ENCODE data around the gene GPR78. TPM values are rescaled to one million over a fixed set of nuclear protein-coding genes. Genes with fewer than 3 reads are reported as not detected.
A peak's percentile ranks its signal among the peaks of the same experiment; 100 is the strongest.
"Not testable (repeated sequence)": the region's sequence is repeated elsewhere in the genome, so short reads cannot be mapped to it uniquely, and the experiment has no call there.

The GPR78 gene
- total RNA-seq, 1 experiment from 2014 or later = not detected

DNA sequence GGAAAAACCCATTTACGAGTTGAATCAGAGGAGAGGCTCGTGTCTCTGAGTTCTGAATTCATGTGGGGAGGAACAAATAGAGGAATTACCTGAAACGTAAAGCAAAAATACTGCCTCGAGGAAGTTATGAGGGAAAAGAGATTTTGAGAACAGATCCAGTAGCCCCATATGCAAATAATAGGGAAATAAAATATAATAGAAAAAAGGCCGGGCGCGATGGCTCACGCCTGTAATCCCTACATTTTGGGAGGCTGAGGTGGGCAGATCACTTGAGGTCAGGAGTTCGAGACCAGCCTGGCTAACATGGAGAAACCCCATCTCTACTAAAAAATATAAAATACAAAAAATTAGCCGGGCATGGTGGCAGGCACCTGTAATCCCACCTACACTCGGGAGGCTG is 54.6 kb downstream of the GPR78 start:
- H3K27me3 ChIP-seq (ENCODE audit: control insufficient read depth, insufficient read depth, low read length); H3K36me3 ChIP-seq (ENCODE audit: control insufficient read depth, insufficient read depth, low read length); intact Hi-C loops (cut with micrococcal nuclease; ENCODE audit: unreplicated experiment); POLR2A ChIA-PET; H3K4me1 ChIP-seq (ENCODE audit: control insufficient read depth, insufficient read depth, low read length); CTCF ChIA-PET; H3K27ac ChIP-seq (ENCODE audit: low read length); H3K9me3 ChIP-seq (ENCODE audit: control insufficient read depth, insufficient read depth, low read depth, low read length); H3K4me3 ChIP-seq (ENCODE audit: low read depth in 2 of 2, low read length in 2 of 2); BruUV-seq (replicated peaks); ATAC-seq; in situ Hi-C loops (cut with HindIII; ENCODE audit: low pct_unique_long_range_greater_than_20kb, low sequenced_read_pairs); DNase-seq (ENCODE audit: low read depth, low spot score): not testable (repeated sequence)

DNA sequence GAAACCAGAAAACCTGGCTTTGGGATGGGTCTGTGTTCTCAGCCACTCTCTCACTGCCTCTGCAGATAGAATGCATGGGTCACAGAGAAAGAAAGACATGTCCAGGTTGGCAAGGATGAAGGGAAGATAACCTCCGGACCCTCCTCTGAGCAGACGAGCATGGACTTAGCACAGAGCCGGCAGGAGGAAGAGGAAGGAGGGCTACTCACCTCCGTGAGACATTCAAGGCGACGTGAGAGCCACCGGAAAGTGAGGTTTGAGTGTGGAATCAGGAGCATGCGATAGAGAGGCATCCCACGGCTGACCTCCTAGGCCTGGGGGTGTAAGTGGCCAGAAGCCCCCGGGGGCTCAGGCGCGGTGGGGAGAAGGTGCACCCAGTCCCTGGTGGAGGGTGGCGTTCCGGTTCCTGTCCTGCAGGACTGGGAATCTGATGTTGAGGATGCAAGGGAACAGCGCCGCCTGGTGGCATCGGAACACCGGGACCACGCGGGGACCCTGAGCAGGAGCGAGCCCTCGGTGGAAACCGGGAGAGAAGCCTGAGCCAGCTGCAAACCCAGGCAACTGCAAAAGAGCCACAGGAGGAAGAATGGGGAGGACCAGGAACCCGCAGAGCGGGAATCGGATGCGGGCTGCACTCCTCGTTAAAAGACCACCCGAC is 55.8 kb downstream of the GPR78 start:
- CTCF ChIA-PET; POLR2A ChIA-PET; H3K4me1 ChIP-seq (ENCODE audit: control insufficient read depth, insufficient read depth, low read length); H3K27ac ChIP-seq (ENCODE audit: low read length); H3K9me3 ChIP-seq (ENCODE audit: control insufficient read depth, insufficient read depth, low read depth, low read length); H3K4me3 ChIP-seq (ENCODE audit: low read depth in 2 of 2, low read length in 2 of 2); intact Hi-C loops (cut with micrococcal nuclease; ENCODE audit: unreplicated experiment); DNase-seq (ENCODE audit: low read depth, low spot score); H3K36me3 ChIP-seq (ENCODE audit: control insufficient read depth, insufficient read depth, low read length); H3K27me3 ChIP-seq (ENCODE audit: control insufficient read depth, insufficient read depth, low read length); BruUV-seq (replicated peaks); in situ Hi-C loops (cut with HindIII; ENCODE audit: low pct_unique_long_range_greater_than_20kb, low sequenced_read_pairs): not testable (repeated sequence)
- peak; percentile 95 for ATAC-seq

Other genes starting within 250 kb of the GPR78 start
- 15.4 TPM for gene ACOX3, start 139.7 kb upstream of the GPR78 start, total RNA-seq (2021; ENCODE audit: unreplicated experiment)
- 10.8 TPM for gene TRMT44, start 139.6 kb upstream of the GPR78 start, total RNA-seq (2021; ENCODE audit: unreplicated experiment)
- 0.15 TPM for gene CPZ, start 12.4 kb downstream of the GPR78 start, total RNA-seq (2021; ENCODE audit: unreplicated experiment)